HCT116 (cell line): ENCODE data around the gene GBX1. TPM values are rescaled to one million over a fixed set of nuclear protein-coding genes. Genes with fewer than 3 reads are reported as not detected.

Experiments
- ATAC-seq: fragments of 200-7000 bp; cut with Tn5 transposase; 2 replicates; pipeline ENCODE4 v1.9.1; 2020; ENCODE audit warnings: mild to moderate bottlenecking, moderate library complexity
- BruUV-seq: library from RNA; stranded (reverse); fragments of 400-500 nt; replicated peaks from 2 replicates; lab custom pipeline; 2021; lab: Mats Ljungman, UMichigan
- CTCF ChIA-PET: fragments of 300-600 bp; sonication (Branson Sonifier 250); formaldehyde crosslinking; loops from one replicate; lab custom pipeline; 2021; ENCODE audit warnings: antibody characterized with exemption; lab: Charles Lee
- POLR2A ChIA-PET: fragments of 300-600, 350-600 bp; sonication (Branson Sonifier 250); formaldehyde crosslinking; loops from one replicate; lab custom pipeline; 2021; ENCODE audit warnings: antibody characterized with exemption; lab: Charles Lee
- RAD21 ChIA-PET, 2 experiments: fragments of 300-600 bp; sonication (Branson Sonifier 250); formaldehyde crosslinking; loops; one replicate each; lab custom pipeline; 2023; ENCODE audit warnings: low total read pairs in 2 of 2; ENCODE audit not compliant: uncharacterized antibody in 2 of 2, unreplicated experiment in 2 of 2, low non-redundant PET in 1 of 2; lab: Charles Lee
- DNase-seq: peaks from one replicate; pipeline ENCODE4 v3.0.0-alpha.2; 2010; ENCODE audit warnings: low read depth, low spot score
- H2AFZ ChIP-seq: fragments of 200-600 bp; shearing (Covaris generic), sonication (generic); 2 replicates; pipeline ENCODE4 v1.6.1; 2017; ENCODE audit warnings: low read depth, mixed run types, mixed read lengths, antibody characterized with exemption, low read length; ENCODE audit not compliant: poor library complexity, severe bottlenecking
- H3K27ac ChIP-seq: 2 replicates; pipeline ENCODE4 v1.5.1; 2012; ENCODE audit warnings: low read depth, low read length
- H3K27me3 ChIP-seq: fragments of 200-600 bp; sonication (generic); 2 replicates; pipeline ENCODE4 v1.6.1; 2016; ENCODE audit warnings: mixed run types, low read length, mixed read lengths; ENCODE audit not compliant: insufficient read depth
- H3K36me3 ChIP-seq, 2 experiments: fragments of 200-500 bp in 1 of 2; fragments of 200-600 bp in 1 of 2; sonication (Bioruptor generic) in 1 of 2; sonication (generic) in 1 of 2; 2 replicates each; pipeline versions ENCODE4 v1.5.1 to v1.6.1; 2014 to 2016; ENCODE audit warnings: low read length in 2 of 2, inconsistent platforms in 1 of 2, mixed read lengths in 1 of 2, mixed run types in 1 of 2; ENCODE audit not compliant: insufficient read depth in 2 of 2, control insufficient read depth in 1 of 2
- H3K4me1 ChIP-seq, 2 experiments: fragments of 200-600 bp in 1 of 2; sonication (generic) in 1 of 2; 2 replicates each; pipeline versions ENCODE4 v1.5.1 to v1.6.1; 2012 to 2017; ENCODE audit warnings: low read length in 2 of 2, inconsistent platforms in 1 of 2, mild to moderate bottlenecking in 1 of 2, mixed read lengths in 1 of 2, mixed run types in 1 of 2, moderate library complexity in 1 of 2; ENCODE audit not compliant: insufficient read depth in 2 of 2, control insufficient read depth in 1 of 2
- H3K4me2 ChIP-seq: fragments of 200-600 bp; sonication (generic); 2 replicates; pipeline ENCODE4 v1.6.1; 2017; ENCODE audit warnings: mixed run types, low read length, mixed read lengths
- H3K4me3 ChIP-seq, 2 experiments: fragments of 200-600 bp in 1 of 2; sonication (generic) in 1 of 2; replicated peaks in 1 of 2; 2 replicates each; pipeline ENCODE4 v1.5.1; 2011 to 2016; ENCODE audit warnings: low read length in 2 of 2, control low read depth in 1 of 2, low read depth in 1 of 2, mild to moderate bottlenecking in 1 of 2, mixed read lengths in 1 of 2, mixed run types in 1 of 2
- H3K79me2 ChIP-seq: fragments of 200-600 bp; sonication (generic); 2 replicates; pipeline ENCODE4 v1.6.1; 2017; ENCODE audit warnings: mild to moderate bottlenecking, mixed run types, low read length, moderate library complexity, mixed read lengths; ENCODE audit not compliant: insufficient read depth
- H3K9ac ChIP-seq: fragments of 200-600 bp; sonication (generic); 2 replicates; pipeline ENCODE4 v1.6.1; 2016; ENCODE audit warnings: low read length, mixed read lengths
- H3K9me2 ChIP-seq: fragments of 200-600 bp; sonication (generic), shearing (Covaris generic); 2 replicates; pipeline ENCODE4 v1.6.1; 2017; ENCODE audit warnings: mixed run types, mild to moderate bottlenecking, moderate library complexity; ENCODE audit not compliant: insufficient read depth
- H3K9me3 ChIP-seq, 2 experiments: fragments of 200-500 bp in 1 of 2; fragments of 200-600 bp in 1 of 2; sonication (Bioruptor generic) in 1 of 2; sonication (generic) in 1 of 2; 2 replicates each; pipeline ENCODE4 v1.6.1; 2014 to 2017; ENCODE audit warnings: low read length in 2 of 2, mixed read lengths in 2 of 2, inconsistent platforms in 1 of 2, low read depth in 1 of 2, mild to moderate bottlenecking in 1 of 2, mixed run types in 1 of 2, moderate library complexity in 1 of 2; ENCODE audit not compliant: control insufficient read depth in 1 of 2, insufficient read depth in 1 of 2
- H4K20me1 ChIP-seq: fragments of 200-600 bp; sonication (generic), shearing (Covaris generic); 2 replicates; pipeline ENCODE4 v1.6.1; 2017; ENCODE audit warnings: mixed run types, mild to moderate bottlenecking, moderate library complexity; ENCODE audit not compliant: insufficient read depth
- CBX3 ChIP-seq: IDR thresholded peaks from 2 replicates; pipeline ENCODE4 v1.6.1; 2012; ENCODE audit warnings: low read depth
- CEBPB ChIP-seq: IDR thresholded peaks from 2 replicates; pipeline ENCODE4 v1.6.1; 2012; ENCODE audit warnings: low read depth
- POLR2A ChIP-seq: IDR thresholded peaks from 2 replicates; pipeline ENCODE4 v1.7.0; 2011; ENCODE audit warnings: borderline replicate concordance; ENCODE audit not compliant: insufficient read depth, insufficient read length; ENCODE audit errors: extremely low read depth
- POLR2AphosphoS5 ChIP-seq: IDR thresholded peaks from 2 replicates; pipeline ENCODE4 v1.6.1; 2011; ENCODE audit warnings: mild to moderate bottlenecking, low read depth, low read length, moderate library complexity
- RAD21 ChIP-seq: IDR thresholded peaks from 2 replicates; pipeline ENCODE4 v1.6.1; 2012; ENCODE audit warnings: low read depth, mild to moderate bottlenecking
- YY1 ChIP-seq: IDR thresholded peaks from 2 replicates; pipeline ENCODE4 v1.6.1; 2011; ENCODE audit warnings: low read length, low read depth, moderate library complexity, mild to moderate bottlenecking; ENCODE audit not compliant: insufficient replicate concordance; ENCODE audit errors: extremely low read depth
- ZFX ChIP-seq: fragments of 450-650 bp; IDR thresholded peaks from 2 replicates; pipeline ENCODE4 v1.6.1; 2017
- ZNF274 ChIP-seq: fragments of 200-500 bp; sonication (Bioruptor generic); IDR thresholded peaks from 2 replicates; pipeline ENCODE4 v1.6.1; 2014; ENCODE audit warnings: mild to moderate bottlenecking, low read depth, low read length, inconsistent platforms
- intact Hi-C: fragments of 100-400 bp; cut with micrococcal nuclease; formaldehyde crosslinking; loops from 2 replicates; pipeline ENCODE4 v1.10.0; 2022
- total RNA-seq: library from RNA; stranded (reverse); gene quantifications from one replicate; pipeline ENCODE4 v1.2.1, GENCODE V29; 2021; ENCODE audit not compliant: unreplicated experiment

The GBX1 gene
- total RNA-seq, 1 experiment from 2014 or later, result 0.86 TPM

GRCh38 chr7:151205730-151206129 is 38.2 kb upstream of the GBX1 start:
- POLR2A ChIA-PET, result no interaction called here
- RAD21 ChIA-PET, result no interaction called here
- CTCF ChIA-PET, result no interaction called here

GRCh38 chr7:151204383-151205032 is 37.0 kb upstream of the GBX1 start:
- no peak overlapping the region for H3K4me3 ChIP-seq
- ChIA-PET CTCF (no interaction called here), RAD21 (no interaction called here), POLR2A (no interaction called here)
- no peak overlapping the region for H3K9ac ChIP-seq
- intact Hi-C loops, result no loop called here
- H3K9me2 ChIP-seq, result no peaks in the 10 kb centered on the region
- no peaks in the 10 kb centered on the region for H3K9me3 ChIP-seq
- H3K27me3 ChIP-seq, result 0 out of 2 replicates have a peak, but pooled peaks cover 6% of the 10 kb centered on the region
- no TSS peak for BruUV-seq
- H3K4me1 ChIP-seq, result no peaks in the 10 kb centered on the region
- no peaks in the 10 kb centered on the region for H3K36me3 ChIP-seq
- TF ChIP-seq POLR2AphosphoS5 (no peak), RAD21 (no peak), CBX3 (no peak), ZFX (no peak), POLR2A (no peak)
- H3K4me2 ChIP-seq, result no peak overlapping the region
- DNase-seq (no peak), ATAC-seq (no peak)
- no peaks in the 10 kb centered on the region for H3K79me2 ChIP-seq
- H3K27ac ChIP-seq, result no peak overlapping the region
- no peak overlapping the region for H2AFZ ChIP-seq
- no peaks in the 10 kb centered on the region for H4K20me1 ChIP-seq

More at GRCh38 chr7:151205730-151206129, 38.2 kb upstream of the GBX1 start:
- 0 out of 2 replicates have a peak, but pooled peaks cover 6% of the 10 kb centered on the region for H3K27me3 ChIP-seq
- no peaks in the 10 kb centered on the region for H3K4me1 ChIP-seq
- H3K36me3 ChIP-seq, result no peaks in the 10 kb centered on the region
- H3K79me2 ChIP-seq, result no peaks in the 10 kb centered on the region
- DNase-seq (no peak), ATAC-seq (no peak)
- TF ChIP-seq CEBPB, result no peak
- no peak for TF ChIP-seq ZNF274
- TF ChIP-seq YY1, result no peak
- TF ChIP-seq CBX3, result no peak
- intact Hi-C loops, result no loop called here
- no peak overlapping the region for H3K4me3 ChIP-seq
- no peaks in the 10 kb centered on the region for H4K20me1 ChIP-seq
- no peak overlapping the region for H3K27ac ChIP-seq
- no peaks in the 10 kb centered on the region for H3K9me3 ChIP-seq
- H3K9ac ChIP-seq, result no peak overlapping the region
- H2AFZ ChIP-seq, result no peak overlapping the region
- no peak overlapping the region for H3K4me2 ChIP-seq
- H3K9me2 ChIP-seq, result no peaks in the 10 kb centered on the region
- no TSS peak for BruUV-seq
